NB4 (cell line): ENCODE results near the gene CRIP2.

Experiments
- CTCF ChIP-seq: IDR thresholded peaks from one replicate; pipeline ENCODE4 v1.5.1; 2012; ENCODE audit warnings: low read depth, low read length
- MYC ChIP-seq: IDR thresholded peaks from 2 replicates; pipeline ENCODE4 v1.6.1; 2011; ENCODE audit warnings: low read depth, low read length
- POLR2A ChIP-seq: IDR thresholded peaks from 2 replicates; pipeline ENCODE4 v1.6.1; 2011; ENCODE audit warnings: mild to moderate bottlenecking; ENCODE audit not compliant: insufficient read length; ENCODE audit errors: extremely low read depth

- no peak for TF ChIP-seq CTCF
- TF ChIP-seq POLR2A = no peak
- no peak for TF ChIP-seq MYC
These were observed 13.6 kb downstream of the CRIP2 start for GRCh38 chr14:105487986-105488777.
